ENCODE data around the gene GYG1. TPM values are rescaled to one million over a fixed set of nuclear protein-coding genes. Genes with fewer than 3 reads are reported as not detected.

GYG1 gene
- total RNA-seq, 1 experiment from 2014 or later: 45.3 TPM

Other genes starting within 250 kb of the GYG1 start
- not detected in 2 replicates for gene CPB1, start 163.7 kb upstream of the GYG1 start, total RNA-seq (2014; rRNA removed; shearing (Covaris generic))
- gene CPA3, start 126.2 kb upstream of the GYG1 start, total RNA-seq (2014; rRNA removed; shearing (Covaris generic)): not detected in 2 replicates
- gene HLTF, start 95.0 kb downstream of the GYG1 start, total RNA-seq (2014; rRNA removed; shearing (Covaris generic)): 89.6 and 92.8 TPM in 2 replicates
- gene HPS3, start 138.1 kb downstream of the GYG1 start, total RNA-seq (2014; rRNA removed; shearing (Covaris generic)): 40.5 and 50.3 TPM in 2 replicates
- gene CP, start 230.3 kb downstream of the GYG1 start, total RNA-seq (2014; rRNA removed; shearing (Covaris generic)): 0.39 TPM in 1 of 2 replicates, not detected in the other

Data from RPMI7951 (cell line).